ENCODE results near the gene CD99L2.

Gene CD99L2

GRCh38 chrX:150898343-150899190, at the start of gene CD99L2:
CD99L2 (minus strand) TSS chrX:150898668; CDS start chrX:150898588, 80 bp downstream.
- peak; percentile 73 for DNase-seq

DNA sequence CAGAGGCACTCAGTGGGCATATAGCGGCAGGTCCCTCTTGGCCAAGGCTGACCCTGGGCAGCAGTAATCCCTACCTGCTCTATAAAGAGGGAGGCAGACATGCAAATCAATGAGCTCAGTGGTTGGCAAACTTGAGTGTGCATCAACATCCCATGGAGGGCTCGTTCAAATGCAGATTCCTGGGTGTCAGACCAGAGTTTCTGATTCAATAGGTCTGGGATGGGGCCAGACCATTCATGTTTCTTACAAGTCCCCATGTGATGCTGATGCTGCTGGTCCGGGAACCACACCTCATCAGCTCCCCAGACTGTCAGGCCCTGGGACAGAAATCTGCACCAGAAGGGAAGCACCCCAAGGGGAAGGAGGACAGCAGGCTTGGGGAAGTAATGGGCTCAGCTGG, 45.8 kb upstream of the CD99L2 start:
- no peak for DNase-seq

- no peak for DNase-seq
Measured at GRCh38 chrX:150942942-150943594, 44.6 kb upstream of the CD99L2 start.

DNA sequence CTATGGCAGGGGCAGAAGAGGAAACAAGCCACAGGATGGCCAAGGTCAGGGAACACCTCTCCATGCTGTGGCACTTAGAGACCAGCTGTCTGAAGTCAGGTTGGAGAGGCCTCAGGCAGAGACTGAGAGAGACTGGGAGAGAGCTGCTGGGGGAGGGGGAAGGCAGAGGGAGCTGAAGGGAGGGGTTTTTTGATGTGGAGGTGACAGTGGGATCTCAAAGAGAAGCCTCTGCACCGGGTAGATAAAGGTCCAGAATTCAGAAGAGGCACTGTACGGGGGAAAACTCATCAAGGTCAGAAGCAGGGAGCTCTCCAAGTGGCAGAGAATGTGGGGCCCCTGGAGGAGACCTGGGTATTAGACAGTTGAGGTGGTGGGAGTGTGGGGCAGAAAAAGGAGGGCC, 43.1 kb upstream of the CD99L2 start:
- DNase-seq, result no peak

- DNase-seq, result no peak
Measured at GRCh38 chrX:150940844-150941495, 42.5 kb upstream of the CD99L2 start.

DNA sequence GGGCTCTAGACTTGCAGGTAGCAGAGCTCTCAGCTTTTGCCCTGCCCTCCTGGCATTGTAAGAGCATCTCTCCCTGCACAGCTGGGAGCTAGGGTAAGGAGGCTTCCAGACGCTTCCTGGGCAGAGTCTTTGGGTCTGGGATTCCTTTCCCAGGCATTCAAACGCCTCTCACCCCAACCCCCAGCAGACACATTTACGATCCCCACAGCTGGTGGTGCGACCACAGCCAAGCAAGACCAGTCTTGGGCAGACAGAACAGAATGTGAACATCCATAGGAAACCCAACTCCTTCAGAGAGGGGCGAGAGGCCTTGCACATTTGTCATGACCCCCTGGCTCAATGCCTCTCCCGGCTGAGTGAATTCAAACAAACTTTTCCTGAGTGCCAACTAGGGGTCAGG, 38.1 kb upstream of the CD99L2 start:
- DNase-seq, result no peak

- no peak for DNase-seq
Measured at GRCh38 chrX:150935467-150935866, 37.0 kb upstream of the CD99L2 start.

DNA sequence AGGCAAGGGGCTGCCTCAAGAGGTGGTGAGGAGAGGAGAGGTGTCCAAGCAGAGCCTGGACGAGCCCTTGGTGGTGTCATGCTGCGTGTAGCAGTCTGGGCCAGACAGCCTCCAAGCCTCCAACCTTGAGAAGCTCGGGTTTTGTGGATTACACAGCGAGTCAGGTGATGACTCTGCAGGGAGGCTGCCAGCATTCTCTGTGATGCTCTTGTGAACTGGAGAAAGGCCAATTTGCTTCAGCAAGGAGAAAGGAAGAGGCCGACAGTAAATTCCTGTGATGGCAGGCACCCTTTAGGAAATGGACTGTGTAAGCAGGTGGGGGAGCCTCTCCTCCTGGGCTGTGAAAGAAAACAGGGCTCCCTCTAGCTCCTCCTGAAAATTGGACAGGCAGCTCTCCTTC, 36.0 kb upstream of the CD99L2 start:
- DNase-seq, result no peak

DNA sequence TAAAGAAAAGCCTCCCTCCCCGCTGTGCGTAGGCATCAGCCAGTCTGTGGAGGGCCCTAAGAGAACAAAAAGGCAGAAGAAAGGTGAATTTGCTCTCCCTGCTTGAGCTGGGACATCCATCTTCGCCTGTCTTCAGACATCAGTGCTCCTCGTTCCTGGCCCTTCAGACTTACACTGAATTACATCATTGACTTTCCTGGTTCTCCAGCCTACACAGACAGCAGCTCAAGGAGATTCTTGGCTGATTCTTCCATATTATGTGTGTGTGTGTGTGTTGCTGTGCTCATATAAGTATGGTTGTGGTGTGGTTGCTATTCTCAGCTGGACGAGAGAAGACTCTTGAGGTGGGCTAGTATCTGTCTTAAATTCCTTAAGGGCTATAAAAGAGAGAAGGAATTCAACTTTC, 35.5 kb upstream of the CD99L2 start:
- no peak for DNase-seq

DNA sequence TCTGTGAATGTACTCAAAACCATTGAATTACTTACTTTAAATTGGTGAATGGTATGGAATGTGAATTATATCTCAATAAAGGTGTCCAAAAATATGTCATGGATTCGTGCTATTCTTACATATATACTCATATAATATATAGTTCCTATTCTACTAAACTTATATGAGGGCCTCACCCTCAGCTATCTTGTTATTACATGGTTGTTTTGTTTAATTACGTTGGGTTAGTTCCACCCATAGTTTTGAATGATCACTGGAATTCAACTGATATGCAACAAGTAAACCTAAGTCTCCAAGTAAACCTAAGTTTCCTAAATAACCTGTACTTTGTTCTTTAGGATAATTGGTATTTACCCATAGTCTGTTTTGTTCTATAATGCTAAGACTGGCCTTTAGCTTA, 30.6 kb upstream of the CD99L2 start:
- DNase-seq, result no peak

GRCh38 chrX:150926791-150927190, 28.3 kb upstream of the CD99L2 start:
- DNase-seq, result no peak

- no peak for DNase-seq
Measured at GRCh38 chrX:150926304-150926703, 27.8 kb upstream of the CD99L2 start.

GRCh38 chrX:150919401-150919800, 20.9 kb upstream of the CD99L2 start:
- peak; percentile 26 for DNase-seq

DNA sequence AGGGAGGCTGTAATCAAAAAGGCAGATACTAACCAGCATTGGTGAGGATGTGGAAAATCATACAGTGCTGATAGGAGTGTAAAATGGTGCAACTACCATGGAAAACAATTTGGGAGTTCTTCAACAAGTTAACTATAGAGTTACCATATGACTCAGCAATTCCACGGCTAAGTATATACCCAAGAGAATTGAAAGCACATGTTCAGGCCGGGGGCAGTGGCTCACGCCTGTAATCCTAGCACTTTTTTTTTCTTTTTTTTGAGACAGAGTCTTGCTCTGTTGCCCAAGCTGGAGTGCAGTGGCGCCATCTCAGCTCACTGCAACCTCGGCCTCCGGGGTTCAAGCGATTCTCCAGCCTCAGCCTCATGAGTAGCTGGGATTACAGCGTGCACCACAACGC, 15.0 kb upstream of the CD99L2 start:
- DNase-seq, result peak; percentile 49

- DNase-seq, result no peak
Measured at GRCh38 chrX:150907474-150907873, 9.0 kb upstream of the CD99L2 start.

- no peak for DNase-seq
Measured at GRCh38 chrX:150906694-150907093, 8.2 kb upstream of the CD99L2 start.

DNA sequence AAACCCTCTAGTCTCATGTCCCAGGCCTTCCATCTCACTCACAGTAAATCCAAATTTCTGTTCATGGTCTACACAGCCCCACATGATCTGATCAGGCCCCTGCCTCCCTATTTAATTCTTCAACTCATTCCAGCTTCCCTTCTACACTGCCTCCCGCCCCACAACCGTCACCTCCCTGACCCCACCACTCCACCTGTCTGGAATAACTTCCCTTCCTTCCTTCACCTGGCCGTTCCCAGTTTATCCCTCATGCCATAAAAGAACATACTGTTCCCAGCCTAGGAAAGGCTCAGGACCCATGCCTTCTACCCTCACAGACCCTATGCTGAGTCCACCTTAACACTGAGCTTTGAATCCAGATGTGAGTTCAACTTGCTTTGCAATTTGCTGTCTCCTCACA, 6.8 kb upstream of the CD99L2 start:
- DNase-seq, result no peak

DNA sequence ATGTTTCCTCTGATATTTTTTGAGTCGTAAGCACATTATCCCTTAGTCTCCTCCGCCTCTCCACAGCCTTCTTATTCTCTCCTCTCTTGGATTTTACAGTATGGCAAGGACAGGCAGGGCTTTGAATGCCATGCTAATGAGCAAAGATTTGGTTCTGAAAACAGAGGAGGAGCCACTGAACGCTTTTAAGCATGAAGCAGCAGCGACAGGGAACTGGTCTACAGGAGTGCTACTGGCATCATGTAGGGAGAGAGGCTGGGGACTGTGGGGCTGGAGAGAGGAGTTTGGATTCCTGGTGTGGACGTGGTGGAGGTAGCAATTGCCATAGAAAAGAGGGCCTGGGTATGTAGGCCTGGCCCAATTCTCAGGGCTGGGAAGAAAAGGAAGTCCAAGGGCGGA, 4.6 kb upstream of the CD99L2 start:
- DNase-seq, result no peak

DNA sequence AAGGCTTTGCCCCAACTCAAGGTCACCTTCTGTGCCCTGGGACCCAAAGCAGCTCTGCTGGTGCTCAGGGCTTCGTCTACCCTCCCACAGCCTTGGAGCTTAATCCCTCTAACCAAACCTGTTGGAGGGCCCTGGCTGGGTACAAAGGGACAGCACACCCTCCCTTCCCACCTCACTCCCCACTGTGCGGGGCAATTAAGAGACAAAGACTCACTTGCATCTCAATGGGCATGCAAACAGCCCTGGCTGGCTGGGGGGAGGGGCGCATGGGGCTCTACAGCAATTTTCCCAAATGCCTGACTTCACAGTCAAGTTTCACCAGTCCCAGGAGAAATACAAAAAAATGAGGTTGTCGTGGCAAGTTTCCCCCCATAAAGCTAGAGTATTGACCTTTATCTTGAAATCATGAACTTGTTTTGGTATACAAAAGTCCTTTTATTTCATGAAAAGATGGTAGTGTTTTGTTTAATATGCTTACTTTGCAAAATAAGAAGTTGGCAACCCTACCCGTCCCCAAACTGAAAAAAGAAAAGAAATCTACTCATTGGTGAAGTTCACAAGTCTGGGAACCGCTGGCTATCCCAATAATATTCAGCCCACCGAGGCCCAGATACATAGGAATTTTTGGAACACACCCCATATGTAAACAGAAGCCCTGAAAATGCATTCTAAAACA, 4.1 kb upstream of the CD99L2 start:
- no peak for DNase-seq

DNA sequence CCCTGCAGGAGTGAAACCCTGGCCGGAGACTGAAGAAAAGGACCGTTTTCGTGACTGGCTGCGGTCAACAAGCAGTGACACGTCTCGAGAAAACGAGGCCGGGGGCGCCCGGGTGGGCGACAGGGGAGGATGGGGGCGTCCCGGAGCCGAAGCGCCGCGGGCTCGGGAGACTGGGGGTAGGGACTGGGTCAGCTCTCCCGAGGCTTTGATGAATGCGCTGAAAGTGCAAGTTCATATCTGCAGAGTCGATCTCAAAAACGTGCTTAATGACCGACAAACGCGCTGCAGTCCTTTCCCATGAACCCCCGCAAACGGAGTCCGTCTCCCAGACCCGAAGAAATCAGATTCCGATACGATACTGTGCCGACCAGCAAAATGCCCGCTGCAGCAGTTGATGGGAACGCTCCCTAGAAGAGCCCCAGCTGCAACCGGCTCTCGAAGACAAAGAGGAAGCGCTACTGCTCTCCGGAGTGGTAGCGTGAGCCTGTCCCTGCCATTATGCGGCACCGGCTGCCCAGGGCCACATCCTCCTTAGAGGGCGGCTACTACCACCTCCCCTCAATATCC, 806 bp upstream of the CD99L2 start:
- peak; percentile 76 for DNase-seq

DNA sequence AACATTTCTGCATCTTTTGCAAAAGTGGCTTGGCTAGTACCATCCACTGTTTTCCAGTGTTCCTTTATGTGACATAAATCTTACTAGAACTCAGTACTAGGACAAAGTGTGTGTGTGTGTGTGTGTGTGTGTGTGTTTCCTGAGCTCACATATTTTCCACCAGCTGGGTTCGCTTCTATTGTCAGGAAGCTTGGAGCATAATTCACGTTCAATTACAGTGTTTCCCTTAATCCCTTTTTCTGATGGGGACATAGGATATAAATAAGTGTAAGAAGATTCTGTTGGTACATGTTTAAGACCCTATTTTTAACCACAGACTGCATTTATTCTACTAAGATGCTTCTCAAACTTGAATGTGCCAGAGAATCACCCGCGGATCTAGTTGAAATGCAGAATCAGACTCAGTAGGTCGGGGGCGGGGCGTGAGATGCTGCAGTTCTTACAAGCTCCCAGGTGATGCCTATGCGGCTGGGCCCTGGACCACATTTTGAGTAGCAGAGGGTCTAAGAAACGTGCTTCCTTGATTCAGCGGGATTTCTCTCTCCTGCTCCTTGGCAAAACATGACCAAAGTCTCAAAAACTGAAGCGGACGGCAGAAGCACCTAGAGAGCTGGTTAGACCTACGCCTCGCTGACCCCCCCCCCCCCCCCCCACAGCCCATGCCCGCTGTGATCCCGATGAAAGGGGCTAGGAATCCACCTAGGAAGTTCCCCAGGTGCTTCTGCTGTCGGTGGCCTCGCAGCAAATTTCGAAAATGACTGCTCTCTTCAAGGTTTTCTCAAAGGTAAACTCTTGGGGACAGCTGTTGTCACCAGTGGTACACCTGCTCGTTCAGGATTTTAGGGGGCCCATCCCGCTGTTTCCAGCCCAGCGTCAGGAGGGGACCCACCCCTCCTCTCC, 797 bp downstream of the CD99L2 start:
- DNase-seq, result peak; percentile 2

- no peak for DNase-seq
Measured at GRCh38 chrX:150896632-150897031, 1.8 kb downstream of the CD99L2 start.
